HG03342 (cell line): Measurements from ENCODE around the gene HJV.

Source experiments
- ATAC-seq: cut with Tn5 transposase; IDR thresholded peaks from one replicate; pipeline ENCODE4 v1.9.1; 2021; ENCODE audit warnings: mild to moderate bottlenecking, moderate library complexity; ENCODE audit not compliant: unreplicated experiment

Gene HJV

DNA sequence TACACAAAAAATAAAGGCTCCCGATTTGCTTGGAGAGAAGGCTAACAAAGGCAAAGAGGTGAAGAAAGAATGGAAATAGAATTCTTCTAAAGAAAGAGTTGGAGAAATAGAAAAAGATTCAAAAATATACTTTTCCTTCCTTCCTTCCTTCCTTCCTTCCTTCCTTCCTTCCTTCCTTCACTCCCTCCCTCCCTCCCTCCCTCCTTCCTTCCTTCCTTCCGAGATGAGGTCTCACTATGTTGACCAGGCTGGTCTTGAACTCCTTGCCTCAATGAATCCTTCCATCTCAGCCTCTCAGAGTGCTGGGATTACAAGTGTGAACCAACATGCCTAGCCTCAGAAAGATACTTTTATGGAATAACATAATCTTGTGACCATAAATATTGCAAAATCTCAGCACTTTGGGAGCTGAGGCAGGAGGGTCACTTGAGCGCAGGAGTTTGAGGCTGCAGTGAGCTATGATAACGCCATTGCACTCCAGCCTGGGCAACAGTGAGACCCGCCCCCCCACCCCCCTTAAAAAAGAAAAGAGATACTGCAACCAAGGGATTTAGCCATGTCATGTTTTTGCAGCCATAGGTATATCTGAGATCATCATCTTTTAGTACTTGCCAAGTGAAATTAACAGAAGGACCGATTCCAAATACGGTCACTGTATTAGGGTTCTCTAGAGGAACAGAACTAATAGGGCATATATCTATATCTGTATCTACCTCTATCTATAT is 1.0 kb upstream of the HJV start:
- ATAC-seq: no peak

DNA sequence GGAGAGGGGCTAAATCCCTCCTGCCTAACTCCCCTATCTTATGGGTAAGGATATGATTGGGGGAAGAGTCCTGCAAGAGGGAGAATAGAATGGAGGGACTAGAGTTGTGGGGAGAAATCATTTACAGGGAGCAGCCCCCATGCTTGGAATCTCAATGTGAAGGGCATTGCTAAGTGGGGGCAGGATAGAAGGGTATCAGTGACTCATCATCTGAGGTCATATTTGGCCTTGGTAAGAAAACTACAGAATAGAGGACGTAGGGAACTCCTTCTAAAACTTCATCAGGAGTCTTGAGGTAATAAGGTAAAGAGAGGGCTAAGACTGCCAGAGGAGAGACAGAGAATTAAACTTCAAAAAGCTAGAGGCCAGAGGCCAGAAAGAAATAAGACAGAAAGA is 487 bp downstream of the HJV start:
- no peak for ATAC-seq

DNA sequence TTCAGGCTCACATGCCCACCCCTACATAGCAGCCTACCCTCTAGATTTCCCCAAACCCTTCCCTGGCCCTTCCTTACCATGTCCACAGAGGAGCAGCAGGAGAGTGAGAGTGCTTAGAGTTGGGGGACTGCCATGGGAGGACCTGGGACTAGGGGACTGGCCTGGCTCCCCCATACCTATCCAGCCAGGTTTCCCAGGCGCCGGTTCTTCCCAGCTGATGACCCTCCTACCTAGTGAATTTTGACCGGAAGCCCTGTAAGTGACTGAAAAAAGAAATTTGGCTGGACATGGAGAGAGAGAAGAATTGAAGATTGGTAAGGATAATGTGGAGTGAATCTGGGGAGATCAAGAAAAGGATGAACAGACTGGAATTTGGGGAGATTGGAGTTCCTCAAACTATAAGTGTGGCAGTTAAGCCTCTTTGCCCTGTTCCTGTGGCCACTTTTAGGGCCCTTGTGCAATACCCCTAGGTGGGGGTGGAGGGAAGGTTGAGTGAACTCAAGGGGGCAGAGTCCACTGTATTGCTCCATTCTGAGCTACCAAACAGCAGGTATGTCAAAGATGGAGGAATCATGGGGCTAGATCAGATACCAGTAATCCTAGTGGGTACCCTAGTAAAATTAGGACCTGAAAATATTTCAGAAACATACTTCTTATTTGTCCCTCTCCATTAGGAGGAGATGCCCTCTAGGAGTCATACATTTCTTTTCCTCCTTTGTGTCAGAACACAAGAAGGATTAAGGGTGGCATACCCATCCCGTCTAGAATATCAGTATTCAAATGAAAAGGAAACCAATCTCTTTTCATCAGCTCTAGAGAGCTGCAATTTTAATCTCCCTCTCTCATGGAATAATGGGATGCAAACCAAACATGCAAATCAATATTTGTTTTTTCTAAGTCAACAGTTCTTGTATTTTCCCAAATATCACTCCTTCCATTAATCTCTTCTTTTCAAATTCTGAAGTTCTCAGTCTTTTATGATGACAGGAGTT is 1.2 kb downstream of the HJV start:
- no peak for ATAC-seq

DNA sequence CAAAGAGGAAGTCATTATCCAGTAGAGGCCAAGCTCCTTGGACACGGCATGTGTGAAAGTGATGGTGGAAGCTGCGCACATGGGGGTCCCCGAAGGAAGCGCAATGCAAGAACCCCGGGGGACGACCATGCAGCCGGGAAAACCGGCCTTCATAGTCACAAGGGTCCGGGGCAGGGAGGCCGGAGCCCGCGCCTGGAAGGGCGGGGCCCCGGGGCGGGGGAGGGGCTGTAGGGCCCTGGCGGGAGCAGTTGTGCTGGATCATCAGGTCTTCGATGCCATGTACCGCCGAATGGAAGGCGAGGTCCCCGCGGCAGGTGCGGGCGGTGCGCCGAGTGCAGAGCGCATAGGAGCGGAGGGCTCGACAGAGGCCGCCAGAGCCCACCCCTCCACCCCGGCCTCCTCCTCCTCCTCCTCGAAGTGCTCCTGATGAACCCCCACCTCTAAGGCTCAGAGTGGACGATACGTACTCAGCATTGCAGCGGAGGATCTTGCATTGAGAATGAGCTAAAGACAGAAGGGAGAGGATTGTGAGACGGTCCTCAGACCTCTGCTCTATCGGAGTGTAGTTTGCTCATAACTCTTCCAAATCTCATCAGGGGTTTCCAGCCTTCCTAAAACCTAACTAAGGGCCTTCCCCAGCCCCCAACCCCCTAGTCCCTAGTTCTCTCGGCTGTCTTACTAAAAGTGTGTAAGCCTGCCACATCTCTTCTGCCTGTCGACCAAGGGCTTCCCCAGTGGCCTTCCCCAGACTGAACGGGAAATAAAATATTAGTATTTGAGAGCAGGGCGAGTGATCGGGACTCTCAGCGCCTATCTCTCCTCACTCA is 2.1 kb downstream of the HJV start:
- ATAC-seq: no peak

DNA sequence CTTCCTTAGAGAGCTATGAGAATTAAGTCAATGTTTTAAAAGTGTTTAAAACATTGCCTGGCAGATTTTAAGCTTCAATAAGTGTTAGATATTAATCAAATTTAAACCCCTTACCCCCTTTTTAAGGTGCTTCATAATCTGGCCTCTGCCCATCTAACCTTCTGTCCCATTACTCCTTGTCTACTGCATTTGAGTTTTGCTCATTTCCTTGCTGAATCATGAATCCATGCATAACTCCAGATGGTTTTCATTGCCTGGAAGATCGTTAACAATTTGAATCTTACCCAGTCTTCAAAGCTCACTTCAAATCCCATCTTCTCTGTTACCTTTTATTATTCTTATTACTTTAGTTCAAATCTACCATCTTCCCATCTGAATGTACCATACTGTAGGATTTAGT is 4.6 kb downstream of the HJV start:
- no peak for ATAC-seq

DNA sequence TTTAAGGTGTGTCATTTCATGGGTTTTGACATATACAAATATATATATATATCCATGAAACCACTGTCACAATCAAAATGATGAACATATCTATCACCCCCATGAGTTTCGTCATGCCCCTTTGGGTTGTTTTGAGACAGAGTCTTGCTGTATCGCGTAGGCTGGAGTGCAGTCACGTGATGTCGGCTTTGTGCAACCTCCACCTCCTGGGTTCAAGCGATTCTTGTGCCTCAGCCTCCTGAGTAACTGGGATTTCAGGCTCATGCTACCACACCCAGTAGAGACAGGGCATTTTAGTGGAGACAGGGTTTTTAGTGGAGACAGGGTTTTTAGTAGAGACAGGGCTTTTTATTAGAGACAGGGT is 8.0 kb downstream of the HJV start:
- ATAC-seq: no peak

DNA sequence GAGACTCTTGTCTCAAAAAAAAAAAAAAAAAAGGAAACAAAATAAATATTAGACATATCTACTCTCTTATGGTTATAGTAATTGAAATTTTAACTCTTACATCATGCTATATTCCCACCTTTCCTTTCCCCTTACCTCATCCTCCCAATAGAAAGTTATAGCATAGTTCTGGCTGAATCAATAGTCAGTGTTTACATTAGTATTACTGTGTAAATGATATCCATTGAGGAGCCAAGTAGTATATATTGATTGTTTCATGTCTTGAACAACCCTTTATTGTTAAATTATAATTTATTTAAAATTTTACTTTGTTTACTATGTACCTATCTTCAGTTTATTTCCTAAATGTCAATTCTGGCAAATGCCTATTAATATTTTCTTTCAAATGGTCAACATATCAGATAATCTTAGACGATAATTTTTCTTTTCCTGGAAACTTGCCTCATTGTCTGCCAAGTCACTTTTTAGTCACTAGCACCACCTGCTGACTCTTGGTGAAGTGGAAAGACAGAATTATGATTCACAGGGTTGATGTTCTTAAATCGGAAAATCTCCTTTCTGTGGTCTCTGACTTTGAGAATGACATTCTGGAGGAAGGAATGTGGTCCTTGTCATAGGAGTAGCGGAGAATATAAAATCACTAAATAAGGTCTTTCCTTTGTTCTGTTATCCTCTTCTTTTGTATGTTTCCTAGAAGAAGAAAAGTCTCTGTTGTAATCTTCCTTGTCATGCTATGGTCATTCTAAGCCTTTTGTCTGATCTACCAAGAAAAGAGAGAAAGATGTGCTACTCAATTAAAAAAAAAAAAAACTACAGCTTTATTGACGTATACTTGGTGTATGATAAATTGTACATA is 8.6 kb downstream of the HJV start:
- ATAC-seq: no peak

DNA sequence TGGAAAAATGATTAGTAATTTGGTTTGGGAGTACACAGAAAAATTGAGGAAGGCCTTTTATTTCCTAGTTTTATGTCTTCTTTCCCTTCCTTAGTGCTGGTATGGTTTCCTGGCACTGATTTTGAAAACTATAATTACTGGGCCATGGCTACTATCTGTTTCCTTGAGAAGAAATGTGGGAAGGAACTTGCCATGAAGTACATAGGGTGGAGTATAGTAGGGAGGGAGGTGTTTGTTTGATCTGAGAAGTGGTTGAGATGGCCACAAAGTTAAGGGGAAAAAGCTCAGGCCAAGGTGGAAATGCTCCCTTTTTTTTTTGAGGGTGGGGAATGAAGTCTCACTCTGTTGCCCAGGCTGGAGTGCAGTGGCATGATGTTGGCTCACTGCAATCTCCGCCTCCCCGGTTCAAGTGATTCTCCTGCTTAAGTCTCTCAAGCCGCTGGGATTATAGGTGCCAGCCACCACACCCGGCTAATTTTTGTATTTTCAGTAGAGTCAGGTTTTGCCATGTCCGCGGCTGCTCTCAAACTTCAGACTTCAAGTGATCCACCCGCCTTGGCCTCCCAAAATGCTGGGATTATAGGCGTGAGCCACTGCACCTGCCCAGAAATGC is 11.3 kb downstream of the HJV start:
- no peak for ATAC-seq

DNA sequence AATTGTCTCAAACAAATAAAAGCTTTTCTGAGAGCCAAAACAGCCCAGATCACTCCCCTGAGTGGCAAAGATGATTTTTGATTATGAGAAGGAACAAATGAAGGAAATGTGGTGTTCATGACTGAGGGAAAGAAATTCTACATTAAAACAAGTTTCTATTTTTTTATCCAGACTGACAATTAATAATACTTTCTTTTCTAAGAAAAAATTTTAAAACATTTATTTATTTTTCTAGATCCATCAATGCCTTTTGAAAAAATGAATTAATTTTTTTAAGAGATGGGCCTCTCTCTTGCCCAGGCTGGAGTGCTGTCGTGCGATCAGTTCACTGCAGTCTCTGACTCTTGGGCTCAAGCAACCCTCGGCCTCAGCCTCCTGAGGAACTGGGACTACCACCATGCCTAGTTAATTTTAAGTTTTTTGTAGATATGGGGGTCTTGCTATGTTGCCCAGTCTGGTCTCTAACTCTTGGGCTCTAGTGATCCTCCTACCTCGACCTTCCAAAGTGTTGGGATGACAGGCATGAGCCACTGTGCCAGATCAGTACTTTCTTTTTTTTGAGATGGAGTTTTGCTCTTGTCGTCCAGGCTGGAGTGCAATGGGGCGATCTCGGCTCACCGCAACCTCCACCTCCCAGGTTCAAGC is 13.9 kb downstream of the HJV start:
- no peak for ATAC-seq

DNA sequence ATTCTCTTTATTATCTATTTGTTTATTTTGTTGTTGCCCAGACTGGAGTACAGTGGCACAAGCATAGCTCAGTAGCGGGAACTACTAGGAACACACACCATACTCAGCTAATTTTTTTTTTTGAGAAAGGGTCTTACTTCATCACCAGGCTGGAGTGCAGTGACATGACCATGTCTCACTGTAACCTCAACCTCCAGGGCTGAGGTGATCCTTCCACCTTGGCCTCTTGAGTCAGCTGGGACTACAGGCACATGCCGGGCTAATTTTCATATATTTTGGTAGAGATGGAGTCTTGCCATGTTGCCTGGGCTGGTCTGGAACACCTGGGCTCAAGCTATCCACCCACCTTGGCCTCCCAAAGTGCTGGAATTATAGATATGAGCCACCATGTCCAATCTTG is 19.8 kb downstream of the HJV start:
- ATAC-seq: no peak

DNA sequence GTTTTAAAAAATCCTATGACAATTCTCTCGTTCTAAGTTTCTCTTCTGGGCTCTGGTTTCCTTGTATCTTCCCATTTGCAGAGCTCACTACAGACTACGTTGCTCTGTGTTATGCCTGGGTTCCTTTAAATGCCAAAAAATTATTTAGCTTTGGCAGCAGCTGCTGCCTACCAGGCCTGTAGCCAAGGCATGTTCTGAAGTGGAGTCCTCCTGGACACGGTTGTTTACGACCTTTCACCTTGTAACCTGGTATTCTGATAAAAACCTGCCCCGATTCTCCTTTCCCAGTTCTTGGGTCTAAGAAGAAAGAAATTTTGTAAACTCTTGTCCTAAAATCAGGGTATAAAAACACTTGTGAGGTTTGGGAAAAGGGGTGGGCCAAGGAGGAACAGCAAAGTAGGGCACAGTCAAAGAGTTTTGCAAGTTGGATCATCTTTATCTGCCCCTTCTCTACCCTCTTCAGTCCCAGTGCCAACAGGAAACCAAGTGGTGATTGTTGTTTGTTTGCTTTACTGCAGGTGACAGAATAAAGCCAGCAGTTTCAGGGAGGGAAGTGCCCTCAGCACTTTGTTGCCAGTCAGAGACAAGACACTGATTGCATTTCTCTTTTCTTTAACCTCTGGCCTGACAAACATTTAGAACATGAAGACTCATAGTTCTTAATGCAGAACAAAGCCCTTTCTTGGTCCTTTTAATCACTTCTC is 22.1 kb downstream of the HJV start:
- ATAC-seq: no peak

DNA sequence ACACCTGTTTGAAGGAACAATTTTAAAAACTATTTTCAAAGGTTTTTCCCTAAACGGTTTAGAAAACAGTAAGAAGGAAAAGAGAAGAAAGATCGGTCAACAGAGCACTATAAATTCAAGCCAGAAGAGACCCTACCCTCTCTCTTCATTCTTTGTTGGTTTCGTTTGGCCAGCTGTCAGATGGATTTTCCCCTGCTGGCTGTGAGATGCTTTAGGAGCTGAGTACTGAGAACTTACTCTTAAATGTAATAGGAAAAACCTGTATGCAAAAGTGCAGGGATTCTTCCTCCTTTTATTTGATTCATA is 23.9 kb downstream of the HJV start:
- ATAC-seq: no peak

DNA sequence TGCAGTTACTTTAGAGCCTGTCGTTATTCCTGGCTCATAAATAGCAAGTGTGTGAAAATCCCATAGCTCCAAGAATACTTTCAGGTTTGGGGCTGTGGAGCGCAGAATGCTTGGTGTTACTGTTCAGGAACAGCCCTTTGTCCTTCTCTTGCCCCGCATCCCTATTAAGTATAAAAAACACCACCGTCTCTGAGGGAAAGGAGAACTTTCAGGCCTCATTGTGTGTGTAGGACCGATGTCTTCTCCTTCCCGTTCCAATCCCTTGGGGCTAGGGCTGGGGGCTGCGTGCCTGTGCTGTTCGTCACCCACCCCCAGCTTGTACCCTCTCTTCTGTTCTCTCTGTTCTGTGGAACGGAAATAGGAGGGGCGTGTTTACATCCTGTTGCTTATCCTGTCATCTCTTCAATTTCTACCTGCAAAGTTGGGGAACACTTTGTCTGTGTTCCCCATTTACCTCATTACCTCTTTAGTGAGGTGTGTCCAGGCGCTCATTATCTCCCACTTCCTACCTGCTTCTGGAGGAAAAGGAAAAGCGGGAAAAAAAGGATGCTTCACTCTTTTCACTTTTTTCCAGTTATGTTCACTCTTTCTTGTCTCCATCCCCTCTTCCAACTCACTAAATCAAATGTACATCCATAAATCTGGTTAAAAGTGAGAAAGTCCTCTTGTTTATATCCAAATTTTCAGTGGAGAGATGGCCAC is 24.4 kb downstream of the HJV start:
- peak; percentile 7 for ATAC-seq

DNA sequence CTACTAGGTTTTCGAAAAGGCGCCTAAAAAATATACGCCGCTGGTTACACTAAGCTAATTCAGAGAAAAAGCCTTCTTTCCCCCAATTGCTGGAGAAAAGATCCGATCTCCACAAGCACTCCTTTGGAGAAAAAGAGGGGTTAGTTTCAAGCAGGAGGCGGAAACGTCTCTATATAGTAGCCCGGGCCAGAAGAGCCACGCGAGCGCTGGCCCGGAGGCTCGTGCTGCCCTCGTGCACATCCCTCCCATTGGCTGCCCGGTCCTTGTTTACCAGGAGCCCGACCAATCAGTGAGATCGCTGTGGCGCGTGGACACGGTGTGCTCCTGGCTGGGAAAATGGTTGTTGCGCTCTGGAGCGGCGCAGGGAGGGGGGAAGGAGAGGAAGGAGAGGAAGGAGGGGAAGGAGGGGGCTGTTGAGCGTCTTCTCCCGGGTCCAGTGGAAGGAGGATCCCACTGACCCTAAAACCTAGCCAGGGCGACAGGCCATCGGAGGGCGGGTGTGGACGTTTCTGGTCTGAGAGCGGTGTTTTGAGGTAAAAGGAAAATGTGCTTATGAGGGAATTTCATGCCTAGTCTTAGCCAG is 25.0 kb downstream of the HJV start, which contains the start of gene TXNIP:
TSS of gene TXNIP (minus strand) at position 147 of the 583 bp plus-strand sequence. CDS start 313 bp downstream, outside the sequence.
- peak; percentile 88 for ATAC-seq

DNA sequence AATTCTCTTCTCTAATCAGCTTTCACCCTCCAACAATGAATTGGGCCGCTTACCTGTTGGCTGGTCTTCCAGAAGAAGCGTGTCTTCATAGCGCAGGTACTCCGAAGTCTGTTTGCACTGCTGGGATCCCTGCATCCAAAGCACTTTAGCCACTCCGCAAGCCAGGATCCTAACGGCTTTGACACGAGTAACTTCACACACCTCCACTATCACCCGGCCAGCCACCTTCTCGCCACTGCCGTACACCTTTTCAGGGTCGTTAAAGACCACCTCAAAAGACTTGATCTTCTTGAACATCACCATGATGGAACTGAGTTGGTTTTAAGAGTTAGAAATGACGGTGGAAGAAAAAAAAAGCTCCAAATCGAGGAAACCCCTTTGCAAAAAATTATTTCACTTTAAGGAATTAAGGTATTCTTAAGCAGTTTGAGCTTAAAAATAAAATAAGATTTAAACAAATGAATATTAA is 25.5 kb downstream of the HJV start:
- no peak for ATAC-seq

DNA sequence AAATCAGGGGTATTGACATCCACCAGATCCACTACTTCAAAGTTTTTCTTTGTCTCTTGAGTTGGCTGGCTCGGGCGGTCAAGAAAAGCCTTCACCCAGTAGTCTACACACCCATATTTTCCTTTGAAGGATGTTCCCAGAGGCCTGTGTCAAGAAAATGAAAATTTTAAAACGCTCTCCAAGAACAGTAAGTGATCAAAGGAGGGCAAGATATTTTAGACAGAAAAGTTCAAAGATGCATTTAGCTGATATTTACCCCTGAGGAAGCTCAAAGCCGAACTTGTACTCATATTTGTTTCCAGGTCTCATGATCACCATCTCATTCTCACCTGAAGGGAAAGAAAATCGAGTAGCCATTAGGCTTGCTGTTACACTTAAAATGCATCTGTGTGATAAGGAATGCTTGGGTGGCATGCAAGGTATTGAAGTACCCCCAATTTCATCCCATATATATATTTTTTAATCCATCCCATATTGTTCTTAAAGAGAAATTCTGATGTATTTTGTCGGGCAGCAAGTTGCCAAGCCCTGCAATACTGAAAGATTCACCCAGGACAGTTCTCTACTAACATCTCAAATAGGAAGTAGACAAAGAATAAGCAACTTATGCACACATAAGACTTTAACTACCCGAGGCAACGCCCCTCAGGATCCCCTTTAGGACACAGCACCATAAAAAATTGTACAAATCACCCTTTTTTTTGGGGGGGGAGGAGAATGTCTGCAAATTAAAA is 26.2 kb downstream of the HJV start:
- ATAC-seq: no peak
